Sigmoid colon (tissue), 4 donors: Measurements from ENCODE around the gene MDP1.

Experiments
- EP300 ChIP-seq, 4 donors: sonication (generic); formaldehyde crosslinking; IDR thresholded peaks; one replicate each; pipeline ENCODE4 v1.6.1; 2017; ENCODE audit warnings: antibody characterized with exemption in 4 of 4
- TF ChIP-seq, protein P1 (sequence below), 4 experiments: fragments of 450-650 bp in 3 of 4; fragments of 200-600 bp in 1 of 4; IDR thresholded peaks; one replicate each; pipeline ENCODE4 v1.5.1; 2016 to 2019; ENCODE audit warnings: antibody characterized with exemption in 4 of 4, mild to moderate bottlenecking in 3 of 4, moderate library complexity in 2 of 4

DNA sequence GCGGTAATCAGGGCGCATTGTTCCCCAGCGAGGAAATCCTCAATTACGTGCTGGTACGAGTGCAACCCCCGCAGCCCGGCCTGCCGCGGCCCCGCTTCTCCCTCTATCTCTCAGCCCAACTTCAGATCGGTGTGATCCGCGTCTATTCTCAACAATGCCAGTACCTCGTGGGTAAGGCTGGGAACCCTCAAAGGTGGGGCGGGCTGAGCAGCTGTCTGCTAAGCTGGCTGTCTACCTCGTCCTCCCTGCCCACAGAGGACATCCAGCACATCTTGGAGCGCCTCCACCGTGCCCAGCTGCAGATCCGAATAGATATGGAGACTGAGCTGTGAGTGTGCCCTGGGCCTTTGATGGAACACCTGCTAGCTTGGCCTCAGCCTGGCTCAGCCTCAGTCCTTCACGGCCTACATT lies 43.0 kb downstream of the MDP1 start:
- TF ChIP-seq EP300 (IDR thresholded peaks at IDR 0.05) = no peak
- TF ChIP-seq, protein P1, sequence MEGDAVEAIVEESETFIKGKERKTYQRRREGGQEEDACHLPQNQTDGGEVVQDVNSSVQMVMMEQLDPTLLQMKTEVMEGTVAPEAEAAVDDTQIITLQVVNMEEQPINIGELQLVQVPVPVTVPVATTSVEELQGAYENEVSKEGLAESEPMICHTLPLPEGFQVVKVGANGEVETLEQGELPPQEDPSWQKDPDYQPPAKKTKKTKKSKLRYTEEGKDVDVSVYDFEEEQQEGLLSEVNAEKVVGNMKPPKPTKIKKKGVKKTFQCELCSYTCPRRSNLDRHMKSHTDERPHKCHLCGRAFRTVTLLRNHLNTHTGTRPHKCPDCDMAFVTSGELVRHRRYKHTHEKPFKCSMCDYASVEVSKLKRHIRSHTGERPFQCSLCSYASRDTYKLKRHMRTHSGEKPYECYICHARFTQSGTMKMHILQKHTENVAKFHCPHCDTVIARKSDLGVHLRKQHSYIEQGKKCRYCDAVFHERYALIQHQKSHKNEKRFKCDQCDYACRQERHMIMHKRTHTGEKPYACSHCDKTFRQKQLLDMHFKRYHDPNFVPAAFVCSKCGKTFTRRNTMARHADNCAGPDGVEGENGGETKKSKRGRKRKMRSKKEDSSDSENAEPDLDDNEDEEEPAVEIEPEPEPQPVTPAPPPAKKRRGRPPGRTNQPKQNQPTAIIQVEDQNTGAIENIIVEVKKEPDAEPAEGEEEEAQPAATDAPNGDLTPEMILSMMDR (IDR thresholded peaks at IDR 0.05) = no peak
